Bronchial epithelial cell (primary cell): Measurements from ENCODE around the gene KLHL15. TPM values are rescaled to one million over a fixed set of nuclear protein-coding genes. Genes with fewer than 3 reads are reported as not detected.

ENCODE experiments used
- DNase-seq: peaks from one replicate; pipeline ENCODE4 v3.0.0-alpha.2; 2010; ENCODE audit warnings: low read depth
- FAIRE-seq: peaks from 2 replicates; lab custom pipeline; 2011; peaks lifted over from hg19 to GRCh38; lab: Jason Lieb, UNC
- H3K27me3 ChIP-seq: 2 replicates; pipeline ENCODE4 v1.5.1; 2011; ENCODE audit warnings: low read length; ENCODE audit not compliant: control insufficient read depth, insufficient read depth
- H3K36me3 ChIP-seq: 2 replicates; pipeline ENCODE4 v1.5.1; 2011; ENCODE audit warnings: low read length; ENCODE audit not compliant: control insufficient read depth, insufficient read depth
- H3K4me3 ChIP-seq: 2 replicates; pipeline ENCODE4 v1.5.1; 2011; ENCODE audit warnings: mild to moderate bottlenecking, low read depth, low read length, control low read depth
- CTCF ChIP-seq: IDR thresholded peaks from 2 replicates; pipeline ENCODE4 v1.5.1; 2011; ENCODE audit warnings: mild to moderate bottlenecking, moderate library complexity, low read length, control low read depth, inconsistent platforms; ENCODE audit not compliant: insufficient read depth, severe bottlenecking
- total RNA-seq: library from RNA; depleted of rRNA; stranded (reverse); fragments of >200 nt; gene quantifications from 2 replicates; pipeline ENCODE4 v1.2.1, GENCODE V29; 2014

The KLHL15 gene
- total RNA-seq, 1 donor from 2014 or later: 6.1 TPM

- no peaks in the 10 kb centered on the region for H3K27me3 ChIP-seq
- no peak overlapping the region for H3K4me3 ChIP-seq
- DNase-seq (no peak), FAIRE-seq (no peak)
- TF ChIP-seq CTCF: no peak
- no peaks in the 10 kb centered on the region for H3K36me3 ChIP-seq
These were observed 10.7 kb upstream of the KLHL15 start for GRCh38 chrX:24037729-24038128.

DNA sequence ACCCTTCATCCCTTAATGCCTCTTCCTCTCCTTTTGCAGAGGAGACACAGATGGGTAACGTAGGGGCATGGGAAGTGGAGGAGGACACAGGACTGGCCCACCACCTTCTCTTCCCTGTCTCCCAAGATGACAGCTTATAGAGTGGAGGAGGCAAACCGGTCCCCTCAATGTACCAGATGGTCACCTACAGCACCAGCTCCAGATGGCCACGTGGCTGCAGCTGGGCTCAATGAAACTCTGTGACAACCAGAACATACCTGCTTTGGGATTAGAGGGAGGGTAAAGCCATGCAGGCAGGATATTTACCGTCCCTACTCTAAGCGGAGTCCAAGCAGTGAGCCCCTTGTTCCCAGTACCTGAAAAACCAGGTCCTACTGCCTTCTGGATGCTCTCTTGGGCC is 7.5 kb upstream of the KLHL15 start:
- Histone ChIP-seq H3K36me3 (no peaks in the 10 kb centered on the region), H3K4me3 (no peak overlapping the region), H3K27me3 (no peaks in the 10 kb centered on the region)
- DNase-seq (no peak), FAIRE-seq (no peak)
- no peak for TF ChIP-seq CTCF

DNA sequence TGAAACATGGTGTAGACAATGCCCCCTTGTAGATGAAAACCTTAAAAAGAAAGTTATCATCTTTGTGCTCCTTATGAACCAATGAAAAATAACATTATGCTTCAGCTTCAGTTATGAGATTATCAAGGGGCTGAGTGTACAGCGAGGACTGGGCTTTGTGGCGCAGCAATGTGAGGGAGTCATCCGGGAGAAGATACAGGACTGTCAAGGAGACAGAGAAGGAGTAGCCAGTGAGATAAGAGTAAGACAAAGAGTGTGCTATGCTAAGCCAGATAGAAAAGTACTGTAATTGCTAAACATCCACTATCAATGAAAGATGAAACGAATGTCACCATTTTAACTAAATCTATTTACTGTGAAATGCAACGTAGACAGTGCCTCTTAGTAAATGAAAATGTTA is 3.6 kb upstream of the KLHL15 start:
- no peak for TF ChIP-seq CTCF
- H3K27me3 ChIP-seq: no peaks in the 10 kb centered on the region
- H3K4me3 ChIP-seq: no peak overlapping the region
- no peaks in the 10 kb centered on the region for H3K36me3 ChIP-seq
- DNase-seq (no peak), FAIRE-seq (no peak)

GRCh38 chrX:24027985-24028384 is 999 bp upstream of the KLHL15 start:
- TF ChIP-seq CTCF: no peak
- FAIRE-seq (no peak), DNase-seq (no peak)
- H3K27me3 ChIP-seq: no peaks in the 10 kb centered on the region
- H3K36me3 ChIP-seq: no peaks in the 10 kb centered on the region
- H3K4me3 ChIP-seq: no peak overlapping the region

DNA sequence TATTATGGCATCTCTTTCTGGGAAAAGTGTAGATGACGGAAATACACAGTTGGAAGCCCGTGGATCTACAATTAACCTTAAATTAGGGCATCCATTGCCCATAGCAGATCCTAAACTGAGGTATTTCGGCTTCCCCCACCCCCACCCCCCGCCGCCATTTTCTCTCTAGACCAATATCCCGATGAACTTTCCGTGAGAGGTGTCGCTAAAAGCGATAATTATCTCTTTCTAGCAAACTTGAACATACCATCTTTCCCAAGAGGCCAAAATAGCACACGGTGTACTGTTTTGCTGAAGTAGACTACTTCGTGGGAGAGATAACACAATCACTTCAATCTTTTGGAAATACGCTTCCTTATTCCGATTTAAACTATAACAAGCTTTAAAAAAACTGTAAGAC is 554 bp downstream of the KLHL15 start:
- FAIRE-seq: no peak

More for the DNA sequence above, 554 bp downstream of the KLHL15 start:
- H3K4me3 ChIP-seq: peak overlapping the region; percentile 55
- no peaks in the 10 kb centered on the region for H3K27me3 ChIP-seq
- no peaks in the 10 kb centered on the region for H3K36me3 ChIP-seq
- no peak for TF ChIP-seq CTCF
- DNase-seq: peak; percentile 1
